ENCODE data around the gene ADAMTS10.
"Not testable (repeated sequence)": the region's sequence is repeated elsewhere in the genome, so short reads cannot be mapped to it uniquely, and the experiment has no call there.

- not testable (repeated sequence) for TF ChIP-seq CTCF (IDR thresholded peaks at IDR 0.05 in 2 of 3, conservative IDR thresholded peaks at IDR 0.05 in 1 of 3; ENCODE audit: control insufficient read depth in 2 of 3, extremely low read depth in 1 of 3, insufficient read depth in 1 of 3, low read depth in 3 of 3, low read length in 3 of 3); EP300 (IDR thresholded peaks at IDR 0.05; ENCODE audit: borderline replicate concordance in 1 of 2, control insufficient read depth in 1 of 2, low read depth in 2 of 2, low read length in 2 of 2); EZH2 (IDR thresholded peaks at IDR 0.05; ENCODE audit: borderline replicate concordance, control insufficient read depth, low read depth, low read length); DPF2 (IDR thresholded peaks at IDR 0.05); IRF4 (IDR thresholded peaks at IDR 0.05; ENCODE audit: low read depth, low read length); RCOR1 (conservative IDR thresholded peaks at IDR 0.05; ENCODE audit: low read depth, low read length); SP1 (IDR thresholded peaks at IDR 0.05; ENCODE audit: low read depth, low read length); NFYA (IDR thresholded peaks at IDR 0.05; ENCODE audit: borderline replicate concordance, low read depth, low read length)
Measured at GRCh38 chr19:8564866-8565265, 45.6 kb downstream of the ADAMTS10 start.
